GM08714 (cell line): Measurements from ENCODE around the gene OBI1.

ENCODE experiments used
- H3K4me3 ChIP-seq: fragments of 200-500 bp; sonication (Bioruptor generic); 2 replicates; pipeline ENCODE4 v1.5.1; 2014; ENCODE audit warnings: mild to moderate bottlenecking, low read length, inconsistent platforms
- ZNF274 ChIP-seq: IDR thresholded peaks from 2 replicates; pipeline ENCODE4 v1.6.1; 2012; ENCODE audit warnings: mild to moderate bottlenecking, low read depth, low read length

The OBI1 gene

DNA sequence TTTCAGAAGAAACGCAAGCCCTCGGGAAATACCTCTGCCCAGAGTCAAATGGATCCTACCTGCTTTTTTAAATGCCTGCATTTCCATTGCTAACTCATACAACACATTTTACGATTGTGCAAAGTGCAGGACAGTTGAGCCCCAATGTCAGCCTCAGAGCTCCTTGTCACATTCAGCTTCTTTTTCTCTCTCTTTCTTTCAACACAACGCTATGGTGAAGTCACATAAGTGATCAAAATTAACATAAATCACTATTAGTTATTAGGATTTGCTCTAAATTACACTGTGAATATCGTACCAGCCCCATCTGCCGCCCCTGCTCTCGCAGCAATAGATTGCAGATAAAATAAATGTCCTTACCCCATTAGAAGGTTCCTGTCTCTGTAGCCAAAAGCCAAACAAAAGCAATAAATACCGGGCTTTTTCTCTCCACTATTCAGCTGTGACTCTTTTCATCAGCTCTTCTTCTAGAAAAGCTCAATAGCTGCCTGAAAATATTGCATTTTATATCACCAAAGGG lies 64.4 kb downstream of the OBI1 start:
- TF ChIP-seq ZNF274: no peak
- H3K4me3 ChIP-seq: no peak overlapping the region

DNA sequence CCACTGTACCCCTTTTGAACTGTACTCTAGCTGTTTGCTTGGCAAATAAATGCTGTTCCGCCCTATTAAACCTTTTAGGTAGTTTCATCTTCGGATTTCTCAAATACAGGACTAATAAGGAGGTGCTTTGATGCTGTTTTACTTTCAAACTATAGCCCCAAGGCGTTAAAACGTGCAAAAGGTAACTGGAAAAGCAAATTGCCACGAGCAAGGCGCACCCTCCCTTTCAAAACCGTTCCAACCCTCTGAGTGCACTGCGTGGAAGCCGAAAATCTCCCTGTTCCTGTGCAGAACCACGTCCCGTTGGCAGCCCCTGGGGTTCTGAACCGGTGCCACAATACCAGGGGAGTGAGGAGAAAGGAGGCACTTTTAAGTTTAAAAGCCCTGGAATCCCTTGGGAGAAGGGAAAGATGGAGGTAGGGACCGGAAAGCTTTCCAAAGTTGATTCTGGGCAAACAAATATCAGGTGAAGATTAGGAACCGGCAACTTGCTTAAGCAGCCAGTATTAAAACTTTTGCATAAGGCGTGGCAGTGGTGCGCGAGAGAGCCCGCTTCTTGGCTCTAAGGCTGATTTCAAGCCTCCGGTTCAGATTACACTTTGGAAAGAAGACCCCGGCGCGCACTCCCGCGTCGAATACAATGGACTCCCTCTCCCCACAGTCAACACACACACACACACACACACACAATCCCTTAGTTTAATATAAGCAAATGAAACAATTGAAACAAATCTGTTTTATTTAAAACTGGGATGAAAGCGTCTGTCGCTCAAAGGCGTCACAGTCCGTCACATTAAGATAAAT lies 65.1 kb downstream of the OBI1 start:
- TF ChIP-seq ZNF274: no peak
- no peak overlapping the region for H3K4me3 ChIP-seq

DNA sequence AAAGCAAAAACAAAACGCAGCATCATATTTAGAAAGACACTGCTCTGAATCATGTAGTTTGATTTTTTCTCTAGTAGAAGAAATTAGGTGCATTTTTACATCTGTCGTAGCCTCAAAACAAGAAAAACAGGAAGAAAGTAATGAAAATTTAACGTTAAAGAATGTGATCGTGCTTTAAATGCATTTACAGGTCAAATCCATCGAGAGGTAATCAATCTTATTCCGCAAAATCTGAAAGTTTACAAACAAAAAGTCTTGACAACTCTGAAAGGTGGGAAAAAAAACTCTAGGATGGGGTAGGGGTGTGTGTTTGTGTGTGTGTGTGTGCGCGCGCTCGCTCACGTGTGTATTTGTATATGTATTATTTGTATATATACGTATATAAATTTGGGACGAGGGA lies 65.8 kb downstream of the OBI1 start:
- no peak overlapping the region for H3K4me3 ChIP-seq
- no peak for TF ChIP-seq ZNF274

GRCh38 chr13:78592584-78592983 lies 66.4 kb downstream of the OBI1 start:
- no peak overlapping the region for H3K4me3 ChIP-seq
- TF ChIP-seq ZNF274: no peak

DNA sequence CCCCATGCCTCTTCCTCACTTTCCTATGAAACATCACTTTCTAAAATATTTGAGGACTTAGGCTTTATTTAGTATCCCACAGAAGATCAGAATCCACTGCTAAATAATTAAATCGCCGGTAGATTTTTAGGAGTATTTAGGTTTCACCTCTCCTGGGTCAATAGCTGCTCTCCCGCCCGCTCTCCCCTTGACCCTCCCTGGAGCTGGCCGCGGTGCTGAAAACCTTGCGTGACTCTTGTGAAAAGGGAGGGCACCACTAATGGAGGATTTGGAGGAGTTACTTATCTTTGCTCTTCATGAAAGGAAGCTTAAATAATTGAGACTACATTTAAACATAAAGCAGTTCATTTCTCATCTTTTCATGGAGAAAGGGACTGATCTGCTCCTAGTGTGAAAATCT lies 69.7 kb downstream of the OBI1 start:
- no peak for TF ChIP-seq ZNF274
- H3K4me3 ChIP-seq: no peak overlapping the region

- no peak for TF ChIP-seq ZNF274
- no peak overlapping the region for H3K4me3 ChIP-seq
Observed at GRCh38 chr13:78587395-78587794, 71.6 kb downstream of the OBI1 start.

DNA sequence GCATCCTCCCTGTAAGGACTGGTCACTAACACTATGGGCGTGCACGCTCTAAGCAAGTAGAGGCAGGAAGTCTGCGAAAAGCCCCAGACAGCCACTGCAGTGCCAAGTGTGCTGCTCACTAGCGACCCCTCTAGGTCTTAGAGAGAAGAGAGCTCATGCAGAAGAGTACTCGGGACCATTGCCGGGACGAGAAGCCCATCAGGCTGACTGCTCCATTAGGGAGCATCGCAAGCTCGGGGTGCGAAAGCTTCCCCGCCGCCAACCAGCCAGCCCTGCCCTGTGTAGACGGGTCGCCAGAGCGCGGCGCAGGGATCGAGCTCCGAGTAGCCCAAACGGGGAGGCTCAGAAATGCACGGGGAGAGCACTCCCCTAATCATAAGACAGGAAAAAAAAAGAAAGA lies 72.2 kb downstream of the OBI1 start:
- H3K4me3 ChIP-seq: no peak overlapping the region
- no peak for TF ChIP-seq ZNF274

GRCh38 chr13:78576261-78576660 lies 82.7 kb downstream of the OBI1 start:
- TF ChIP-seq ZNF274: no peak
- H3K4me3 ChIP-seq: no peak overlapping the region

DNA sequence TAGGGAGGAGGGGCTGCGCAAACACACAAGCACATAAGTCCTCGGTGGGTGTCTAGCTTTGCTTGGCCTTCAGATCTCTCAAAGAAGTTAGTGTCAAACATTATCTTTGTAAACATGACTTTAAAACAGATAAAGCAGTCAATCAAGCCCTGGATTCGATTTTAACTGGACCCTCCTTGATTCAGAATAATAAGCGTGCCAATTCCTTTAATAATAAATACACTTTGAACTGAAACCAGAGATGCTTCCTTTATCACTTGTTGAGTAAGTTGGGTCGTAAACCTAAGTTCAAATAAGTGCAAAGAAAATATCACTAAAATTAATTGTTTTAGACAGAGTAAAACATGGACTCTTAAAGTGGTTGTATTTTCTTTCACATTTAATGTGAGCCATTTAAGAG lies 86.5 kb downstream of the OBI1 start:
- TF ChIP-seq ZNF274: no peak
- no peak overlapping the region for H3K4me3 ChIP-seq

DNA sequence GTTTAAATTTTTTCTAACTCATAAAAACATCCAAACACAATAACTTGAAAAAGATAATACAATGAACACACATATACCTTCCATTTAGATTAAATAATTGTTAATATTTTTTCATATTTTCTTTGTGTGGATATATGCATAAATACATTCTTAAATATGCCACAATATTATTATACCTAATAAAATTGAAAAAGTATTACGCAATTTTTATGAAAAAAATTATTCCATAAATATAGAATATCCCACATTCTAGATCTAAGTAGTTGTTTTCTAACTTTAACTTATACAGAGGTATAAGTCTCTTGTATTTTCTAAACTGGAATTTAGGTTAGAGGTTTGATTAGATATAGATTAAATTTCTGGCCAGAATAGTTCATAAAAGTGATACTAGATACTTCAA lies 89.9 kb downstream of the OBI1 start:
- no peak for TF ChIP-seq ZNF274
- no peak overlapping the region for H3K4me3 ChIP-seq

DNA sequence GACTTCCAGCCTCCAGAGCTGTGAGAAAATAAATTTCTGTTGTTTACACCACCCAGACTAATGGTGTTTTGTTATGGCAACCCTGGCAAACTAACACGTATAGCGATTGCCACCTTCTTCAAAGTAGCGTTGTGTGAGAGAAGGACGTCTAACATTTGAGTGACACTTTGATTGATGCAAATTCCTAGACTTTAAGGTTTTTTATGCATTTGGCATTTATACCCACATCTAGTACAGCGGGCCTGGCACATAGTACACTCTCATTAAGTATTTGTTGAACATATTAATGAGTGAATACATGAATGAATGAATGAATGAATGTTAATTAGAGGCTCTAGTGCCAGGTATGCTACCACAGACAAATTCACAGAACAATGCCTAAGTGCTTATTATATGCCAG lies 92.3 kb downstream of the OBI1 start:
- no peak for TF ChIP-seq ZNF274
- H3K4me3 ChIP-seq: no peak overlapping the region
